DND-41 (cell line): ENCODE results near the gene MTA2.

Experiments used
- ATAC-seq: fragments of 200-7000 bp; cut with Tn5 transposase; 3 replicates; pipeline ENCODE4 v1.9.1; 2021; ENCODE audit warnings: low read depth; ENCODE audit not compliant: insufficient read depth
- DNase-seq: peaks from one replicate; pipeline ENCODE4 v3.0.0-alpha.2; 2020
- H2AFZ ChIP-seq: 2 replicates; pipeline ENCODE4 v1.6.0; 2012; ENCODE audit warnings: low read depth, low read length
- H3K27ac ChIP-seq: 2 replicates; pipeline ENCODE4 v1.5.1; 2012; ENCODE audit warnings: low read length, inconsistent platforms
- H3K27me3 ChIP-seq: fragments of 200-600 bp; sonication (generic); 2 replicates; pipeline ENCODE4 v1.6.0; 2012; ENCODE audit warnings: low read length, mild to moderate bottlenecking, inconsistent platforms; ENCODE audit not compliant: insufficient read depth, poor library complexity
- H3K36me3 ChIP-seq: 2 replicates; pipeline ENCODE4 v1.5.1; 2012; ENCODE audit warnings: low read length, inconsistent platforms; ENCODE audit not compliant: insufficient read depth
- H3K4me1 ChIP-seq: 2 replicates; pipeline ENCODE4 v1.5.1; 2012; ENCODE audit warnings: mild to moderate bottlenecking, low read length; ENCODE audit not compliant: insufficient read depth
- H3K4me2 ChIP-seq: 2 replicates; pipeline ENCODE4 v1.6.0; 2012; ENCODE audit warnings: mild to moderate bottlenecking, moderate library complexity, low read length, inconsistent platforms; ENCODE audit not compliant: insufficient read depth
- H3K4me3 ChIP-seq, 2 experiments: fragments of 200-600 bp in 1 of 2; shearing (Covaris generic) in 1 of 2; 2 replicates each; pipeline ENCODE4 v1.5.1; 2012 to 2016; ENCODE audit warnings: inconsistent platforms in 2 of 2, low read length in 2 of 2, mild to moderate bottlenecking in 2 of 2, low read depth in 1 of 2, moderate library complexity in 1 of 2
- H3K79me2 ChIP-seq: 2 replicates; pipeline ENCODE4 v1.6.0; 2012; ENCODE audit warnings: low read length, inconsistent platforms; ENCODE audit not compliant: insufficient read depth
- H3K9ac ChIP-seq: 2 replicates; pipeline ENCODE4 v1.6.0; 2012; ENCODE audit warnings: low read depth, mild to moderate bottlenecking, inconsistent platforms, low read length, moderate library complexity
- H3K9me3 ChIP-seq: 2 replicates; pipeline ENCODE4 v1.5.1; 2012; ENCODE audit warnings: low read length, moderate library complexity, mild to moderate bottlenecking, inconsistent platforms; ENCODE audit not compliant: insufficient read depth, severe bottlenecking
- H4K20me1 ChIP-seq: 2 replicates; pipeline ENCODE4 v1.6.0; 2012; ENCODE audit warnings: low read length; ENCODE audit not compliant: insufficient read depth
- EZH2 ChIP-seq: IDR thresholded peaks from 3 replicates; pipeline ENCODE4 v1.6.1; 2012; ENCODE audit warnings: borderline replicate concordance, low read depth, mild to moderate bottlenecking, moderate library complexity, low read length, inconsistent platforms; ENCODE audit not compliant: severe bottlenecking
- TF ChIP-seq, protein P1 (sequence below): IDR thresholded peaks from 2 replicates; pipeline ENCODE4 v1.5.1; 2012; ENCODE audit warnings: borderline replicate concordance, low read length, moderate library complexity, mild to moderate bottlenecking; ENCODE audit not compliant: poor library complexity, severe bottlenecking; ENCODE audit errors: extremely low read depth

Gene MTA2

DNA sequence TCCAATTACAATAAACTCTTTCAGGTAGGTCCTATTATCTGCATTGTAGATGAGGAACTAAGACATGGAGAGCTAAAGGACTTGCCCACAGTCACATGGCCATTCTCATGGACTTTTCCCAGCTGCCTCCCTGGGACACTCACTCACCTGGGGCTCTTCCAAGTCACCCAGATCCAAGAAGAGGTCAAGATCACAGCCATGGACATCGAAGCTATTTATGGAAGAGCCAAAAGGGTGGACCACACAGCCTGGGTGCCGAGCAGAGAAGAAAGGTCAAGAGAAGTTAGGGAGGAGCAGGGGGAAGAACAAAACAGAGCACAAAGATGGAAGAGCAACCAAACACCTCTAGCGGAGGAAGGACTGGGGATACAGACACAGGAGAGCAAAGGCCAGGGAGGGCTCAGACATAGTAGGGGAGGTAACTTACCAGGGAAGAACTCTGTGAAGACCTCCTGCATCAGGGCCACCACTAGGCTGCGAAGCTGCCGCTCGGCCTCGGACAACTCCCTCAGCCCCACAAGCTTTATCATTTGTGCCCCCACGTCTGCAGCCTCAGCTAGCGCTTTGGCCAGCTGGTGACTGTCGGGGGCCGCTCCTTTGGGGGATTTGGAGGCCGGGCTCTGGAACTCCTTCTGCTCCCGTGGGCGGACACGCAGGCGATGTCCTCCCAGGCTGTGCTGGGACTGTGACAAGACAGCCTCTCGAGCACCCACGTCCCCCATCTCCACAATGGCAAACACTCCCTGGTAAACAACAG lies 20.5 kb downstream of the MTA2 start:
- DNase-seq, result no peak
- H3K27me3 ChIP-seq, result no peaks in the 10 kb centered on the region

DNA sequence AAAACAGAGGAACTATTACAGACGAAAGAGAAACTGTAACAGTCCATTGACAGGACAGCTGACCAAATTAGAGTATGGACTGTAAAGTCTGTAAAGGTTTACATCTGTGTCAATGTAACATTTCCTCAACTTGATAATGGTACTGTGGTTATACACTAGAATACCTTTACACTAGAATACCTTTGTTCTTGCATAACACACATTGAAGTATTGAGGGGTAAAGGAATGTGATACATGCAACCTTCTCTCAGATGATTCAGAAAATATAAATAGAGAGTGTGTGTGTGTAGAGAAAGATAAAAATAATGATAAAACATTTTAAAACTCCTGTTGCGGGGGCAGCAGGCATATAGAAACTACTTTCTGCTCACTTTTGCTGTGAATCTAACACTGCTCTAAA lies 22.4 kb downstream of the MTA2 start:
- no peak overlapping the region for H2AFZ ChIP-seq
- no peak overlapping the region for H3K9ac ChIP-seq
- H3K4me3 ChIP-seq, result no peak overlapping the region
- no peaks in the 10 kb centered on the region for H3K27me3 ChIP-seq
- H3K9me3 ChIP-seq, result no peaks in the 10 kb centered on the region
- TF ChIP-seq EZH2, result no peak
- TF ChIP-seq, protein P1, sequence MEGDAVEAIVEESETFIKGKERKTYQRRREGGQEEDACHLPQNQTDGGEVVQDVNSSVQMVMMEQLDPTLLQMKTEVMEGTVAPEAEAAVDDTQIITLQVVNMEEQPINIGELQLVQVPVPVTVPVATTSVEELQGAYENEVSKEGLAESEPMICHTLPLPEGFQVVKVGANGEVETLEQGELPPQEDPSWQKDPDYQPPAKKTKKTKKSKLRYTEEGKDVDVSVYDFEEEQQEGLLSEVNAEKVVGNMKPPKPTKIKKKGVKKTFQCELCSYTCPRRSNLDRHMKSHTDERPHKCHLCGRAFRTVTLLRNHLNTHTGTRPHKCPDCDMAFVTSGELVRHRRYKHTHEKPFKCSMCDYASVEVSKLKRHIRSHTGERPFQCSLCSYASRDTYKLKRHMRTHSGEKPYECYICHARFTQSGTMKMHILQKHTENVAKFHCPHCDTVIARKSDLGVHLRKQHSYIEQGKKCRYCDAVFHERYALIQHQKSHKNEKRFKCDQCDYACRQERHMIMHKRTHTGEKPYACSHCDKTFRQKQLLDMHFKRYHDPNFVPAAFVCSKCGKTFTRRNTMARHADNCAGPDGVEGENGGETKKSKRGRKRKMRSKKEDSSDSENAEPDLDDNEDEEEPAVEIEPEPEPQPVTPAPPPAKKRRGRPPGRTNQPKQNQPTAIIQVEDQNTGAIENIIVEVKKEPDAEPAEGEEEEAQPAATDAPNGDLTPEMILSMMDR, result no peak
- no peak for ATAC-seq
- H4K20me1 ChIP-seq, result no peaks in the 10 kb centered on the region; the same call in 1 of the 2 replicates
- no peak overlapping the region for H3K4me2 ChIP-seq
- DNase-seq, result no peak
- peaks cover 23% of the 10 kb centered on the region for H3K4me1 ChIP-seq
- no peak overlapping the region for H3K27ac ChIP-seq
- peaks cover 35% of the 10 kb centered on the region; the same call in 1 of the 2 replicates for H3K79me2 ChIP-seq
- H3K36me3 ChIP-seq, result peaks cover 68% of the 10 kb centered on the region

More for the DNA sequence above, 20.5 kb downstream of the MTA2 start:
- no peaks in the 10 kb centered on the region for H3K9me3 ChIP-seq
- H3K27ac ChIP-seq, result no peak overlapping the region
- H3K9ac ChIP-seq, result no peak overlapping the region
- H3K4me2 ChIP-seq, result no peak overlapping the region
- peaks cover 69% of the 10 kb centered on the region for H3K36me3 ChIP-seq
- no peaks in the 10 kb centered on the region; the same call in 1 of the 2 replicates for H4K20me1 ChIP-seq
- H2AFZ ChIP-seq, result no peak overlapping the region
- no peak for ATAC-seq
- H3K79me2 ChIP-seq, result peaks cover 22% of the 10 kb centered on the region
- no peak overlapping the region for H3K4me3 ChIP-seq
- TF ChIP-seq EZH2, result no peak
- TF ChIP-seq, protein P1, result no peak
- peaks cover 4% of the 10 kb centered on the region for H3K4me1 ChIP-seq

DNA sequence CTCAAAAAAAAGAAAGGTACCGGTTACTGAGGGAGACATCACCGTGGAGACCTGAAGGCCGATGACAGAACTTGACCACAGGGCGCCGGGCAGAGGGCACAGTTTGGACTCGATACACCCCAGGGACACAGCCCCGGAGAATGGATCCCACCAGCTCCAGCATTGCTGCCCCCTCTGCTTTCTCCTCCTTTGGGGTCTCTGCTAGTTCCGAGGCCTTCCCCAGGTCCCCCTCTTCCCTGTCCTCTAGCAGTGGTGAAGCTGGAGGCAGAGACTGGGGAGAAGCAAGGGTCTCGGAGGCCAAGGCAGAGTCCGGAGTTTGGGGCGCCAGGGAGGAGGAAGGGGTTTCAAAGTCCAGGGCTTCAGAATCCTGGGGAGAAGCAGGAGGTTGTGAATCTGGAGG lies 23.1 kb downstream of the MTA2 start:
- peaks cover 23% of the 10 kb centered on the region for H3K4me1 ChIP-seq
- TF ChIP-seq EZH2, result no peak
- TF ChIP-seq, protein P1, result no peak
- no peak overlapping the region for H2AFZ ChIP-seq
- no peak overlapping the region for H3K4me3 ChIP-seq
- ATAC-seq, result no peak
- peaks cover 32% of the 10 kb centered on the region for H3K79me2 ChIP-seq
- no peak overlapping the region for H3K4me2 ChIP-seq
- no peaks in the 10 kb centered on the region; the same call in 1 of the 2 replicates for H4K20me1 ChIP-seq
- DNase-seq, result no peak
- no peak overlapping the region for H3K9ac ChIP-seq
- H3K27me3 ChIP-seq, result no peaks in the 10 kb centered on the region
- no peak overlapping the region for H3K27ac ChIP-seq
- H3K9me3 ChIP-seq, result no peaks in the 10 kb centered on the region
- H3K36me3 ChIP-seq, result peaks cover 62% of the 10 kb centered on the region
